Central memory CD8-positive, alpha-beta T cell (primary cell): ENCODE data around the gene RELL1.

Experiments used
- ATAC-seq: fragments of 150-1000 bp; cut with Tn5 transposase; replicated peaks from 2 replicates; pipeline ENCODE4 v1.10.0; 2022; ENCODE audit warnings: mild to moderate bottlenecking, moderate FRiP score, moderate number of reproducible peaks; ENCODE audit not compliant: poor library complexity, severe bottlenecking; ENCODE audit errors: extremely low read depth
- DNase-seq, 2 donors: peaks; one replicate each; pipeline ENCODE4 v3.0.0; 2021; ENCODE audit warnings: low spot score in 2 of 2
- H3K27ac Mint-ChIP-seq: one replicate; pipeline ENCODE4 v1.8.0; 2022; ENCODE audit warnings: low read depth, mild to moderate bottlenecking, moderate library complexity, mixed read lengths
- H3K27me3 Mint-ChIP-seq: one replicate; pipeline ENCODE4 v1.8.0; 2022; ENCODE audit warnings: mixed read lengths
- H3K36me3 Mint-ChIP-seq: one replicate; pipeline ENCODE4 v1.8.0; 2022; ENCODE audit warnings: mild to moderate bottlenecking, moderate library complexity, mixed read lengths; ENCODE audit not compliant: insufficient read depth
- H3K4me1 Mint-ChIP-seq: one replicate; pipeline ENCODE4 v1.8.0; 2022; ENCODE audit warnings: mixed read lengths
- H3K4me3 Mint-ChIP-seq: one replicate; pipeline ENCODE4 v1.8.0; 2022; ENCODE audit warnings: mild to moderate bottlenecking, moderate library complexity, mixed read lengths
- H3K9me3 Mint-ChIP-seq: one replicate; pipeline ENCODE4 v1.8.0; 2022; ENCODE audit warnings: mixed read lengths

RELL1 gene

DNA sequence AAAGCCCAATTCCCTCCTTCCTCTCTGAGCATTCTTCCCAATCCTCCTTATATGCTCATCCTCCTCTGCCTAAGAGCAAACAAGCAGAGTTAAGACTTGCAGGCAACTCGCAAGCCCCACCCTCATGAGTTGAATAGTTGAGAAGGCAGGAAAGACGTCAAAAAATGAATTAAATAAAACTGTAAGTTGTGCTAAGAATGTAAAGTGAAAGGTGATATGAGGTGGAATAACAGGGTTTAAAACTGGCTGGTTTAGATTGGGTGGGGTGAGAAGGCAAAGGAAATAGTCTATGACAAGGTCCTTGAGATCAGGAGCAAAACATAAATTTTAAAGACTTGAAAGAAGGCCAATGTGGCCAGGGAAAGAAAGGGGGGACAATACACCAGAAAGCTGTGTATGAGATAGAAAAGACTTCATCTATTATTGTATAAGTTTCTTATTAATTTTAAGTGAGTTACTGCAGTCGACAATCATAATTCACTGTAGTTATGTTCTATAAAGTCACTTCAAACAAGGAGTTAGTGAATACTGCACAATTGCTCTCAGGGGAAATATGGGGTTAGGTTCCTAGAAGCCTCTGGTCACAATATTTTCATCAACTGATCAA, 124.9 kb downstream of the RELL1 start:
- Mint-ChIP-seq H3K27ac (no peak overlapping the region), H3K4me3 (no peak overlapping the region), H3K27me3 (no peaks in the 10 kb centered on the region), H3K36me3 (no peaks in the 10 kb centered on the region), H3K9me3 (no peaks in the 10 kb centered on the region), H3K4me1 (no peaks in the 10 kb centered on the region)
- DNase-seq (no peak), ATAC-seq (no peak)
